Astrocyte of the spinal cord (primary cell): ENCODE data around the gene DLX4.

Experiments used
- DNase-seq: peaks from one replicate; pipeline ENCODE4 v3.0.0; 2011; ENCODE audit warnings: low read depth, low spot score
- H3K4me3 ChIP-seq: 2 replicates; pipeline ENCODE4 v1.5.1; 2011; ENCODE audit warnings: low read depth, mild to moderate bottlenecking, low read length, moderate library complexity
- in situ Hi-C: cut with HindIII; loops from 2 replicates; pipeline ENCODE4 v1.10.0; 2017; ENCODE audit warnings: low sequenced_read_pairs
- TF ChIP-seq, protein P1 (sequence below): IDR thresholded peaks from 2 replicates; pipeline ENCODE4 v1.5.1; 2012; ENCODE audit warnings: low read depth, mild to moderate bottlenecking, low read length, inconsistent platforms

Gene DLX4

DNA sequence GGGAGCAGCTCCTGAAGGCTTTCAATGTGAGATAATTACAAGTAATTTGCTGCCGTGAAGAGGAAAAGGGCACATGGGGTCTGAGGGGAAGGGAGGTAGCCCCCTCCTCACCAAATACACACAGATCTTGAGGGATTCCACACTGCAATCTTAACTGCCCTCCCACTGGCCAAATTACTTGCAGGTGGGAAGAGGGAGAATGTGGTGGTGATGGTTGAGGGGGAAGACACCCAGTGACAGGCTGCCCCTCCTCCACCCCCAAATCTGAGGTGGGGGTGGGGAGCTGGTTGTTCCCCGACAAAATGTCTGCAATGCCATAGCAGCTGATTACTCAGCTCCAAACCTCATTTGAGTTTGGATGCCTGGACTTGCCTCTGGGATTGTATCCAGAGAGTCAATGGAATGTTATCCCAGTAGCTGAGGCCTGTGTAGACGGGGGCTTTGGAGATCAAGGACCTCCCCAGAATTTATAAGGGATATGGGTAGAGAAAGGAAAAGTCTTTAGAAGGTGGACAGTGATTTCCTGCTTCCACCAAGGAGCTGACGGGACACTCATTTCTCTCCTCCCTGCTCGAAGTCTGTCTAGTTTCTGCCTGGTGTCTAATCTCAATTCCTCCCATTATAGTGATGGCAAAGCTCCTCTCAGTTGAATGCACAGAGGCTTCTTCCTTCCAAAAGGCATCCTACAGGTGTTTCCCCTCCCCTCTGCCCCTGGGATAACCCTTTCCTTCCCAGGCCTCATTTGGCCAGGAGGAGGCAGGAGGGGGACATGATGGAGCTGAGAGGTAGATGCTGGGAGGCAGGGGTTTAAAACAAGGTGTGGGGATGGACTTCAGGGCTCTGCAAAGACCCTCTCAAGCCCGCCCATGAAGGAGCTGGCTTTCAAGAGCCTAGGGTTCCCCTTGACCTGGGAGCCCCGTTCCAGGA is 8.7 kb downstream of the DLX4 start:
- in situ Hi-C loops: no loop called here
- TF ChIP-seq, protein P1, sequence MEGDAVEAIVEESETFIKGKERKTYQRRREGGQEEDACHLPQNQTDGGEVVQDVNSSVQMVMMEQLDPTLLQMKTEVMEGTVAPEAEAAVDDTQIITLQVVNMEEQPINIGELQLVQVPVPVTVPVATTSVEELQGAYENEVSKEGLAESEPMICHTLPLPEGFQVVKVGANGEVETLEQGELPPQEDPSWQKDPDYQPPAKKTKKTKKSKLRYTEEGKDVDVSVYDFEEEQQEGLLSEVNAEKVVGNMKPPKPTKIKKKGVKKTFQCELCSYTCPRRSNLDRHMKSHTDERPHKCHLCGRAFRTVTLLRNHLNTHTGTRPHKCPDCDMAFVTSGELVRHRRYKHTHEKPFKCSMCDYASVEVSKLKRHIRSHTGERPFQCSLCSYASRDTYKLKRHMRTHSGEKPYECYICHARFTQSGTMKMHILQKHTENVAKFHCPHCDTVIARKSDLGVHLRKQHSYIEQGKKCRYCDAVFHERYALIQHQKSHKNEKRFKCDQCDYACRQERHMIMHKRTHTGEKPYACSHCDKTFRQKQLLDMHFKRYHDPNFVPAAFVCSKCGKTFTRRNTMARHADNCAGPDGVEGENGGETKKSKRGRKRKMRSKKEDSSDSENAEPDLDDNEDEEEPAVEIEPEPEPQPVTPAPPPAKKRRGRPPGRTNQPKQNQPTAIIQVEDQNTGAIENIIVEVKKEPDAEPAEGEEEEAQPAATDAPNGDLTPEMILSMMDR: no peak
- no peak overlapping the region for H3K4me3 ChIP-seq
- DNase-seq: no peak

DNA sequence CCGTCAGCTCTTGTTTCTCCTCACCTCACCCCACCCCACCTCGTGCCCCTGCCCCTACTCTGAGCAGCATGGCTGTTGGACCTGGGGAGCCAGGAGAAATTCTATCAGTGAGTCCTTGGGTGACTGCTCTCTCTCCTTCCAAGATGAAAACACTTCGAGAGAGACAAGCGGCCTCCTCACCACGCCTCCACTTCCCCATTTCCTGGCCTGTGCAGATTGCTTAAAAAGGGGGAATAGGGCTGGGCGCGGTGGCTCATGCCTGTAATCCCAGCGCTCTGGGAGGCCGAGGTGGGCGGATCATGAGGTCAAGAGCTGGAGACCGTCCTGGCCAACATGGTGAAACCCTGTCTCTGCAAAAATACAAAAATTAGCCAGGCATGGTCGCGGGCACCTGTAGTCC is 9.5 kb downstream of the DLX4 start:
- no peak overlapping the region for H3K4me3 ChIP-seq
- in situ Hi-C loops: no loop called here
- no peak for DNase-seq
- TF ChIP-seq, protein P1: no peak

DNA sequence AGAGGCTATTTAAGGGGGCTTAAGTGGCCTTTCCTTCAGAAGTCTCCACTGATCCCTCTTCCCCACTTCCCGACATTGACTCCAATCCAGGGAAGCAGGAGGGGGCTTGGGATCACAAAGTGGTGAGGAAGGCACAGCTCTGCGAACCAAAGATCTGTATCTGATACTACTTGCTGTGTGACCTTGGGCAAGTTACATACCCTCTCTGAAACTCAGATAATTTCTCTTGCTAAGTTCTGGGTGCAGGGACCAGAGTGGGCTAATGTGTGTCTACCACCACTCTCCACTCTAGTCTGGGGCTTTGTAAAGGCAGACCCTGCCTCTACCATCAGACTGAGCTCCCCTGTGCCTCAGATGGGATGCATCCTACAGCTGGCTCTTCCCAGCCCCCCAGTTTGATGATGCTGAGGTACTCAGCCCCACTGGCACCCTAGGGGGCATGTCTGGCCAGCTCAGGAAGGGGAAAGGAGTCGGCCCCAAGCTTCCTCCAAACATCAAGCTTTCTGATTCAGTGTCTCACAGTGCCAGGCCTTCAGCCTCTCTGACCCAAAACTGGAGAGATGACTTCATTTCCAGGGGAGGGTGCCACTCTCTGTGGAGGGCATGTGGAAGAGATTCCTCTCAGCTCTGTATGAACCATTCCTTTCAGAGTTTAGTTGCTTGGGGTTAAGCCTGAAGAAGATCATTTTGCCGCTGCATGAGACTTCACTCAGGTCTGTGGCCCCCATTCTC is 10.9 kb downstream of the DLX4 start:
- DNase-seq: no peak
- H3K4me3 ChIP-seq: no peak overlapping the region
- in situ Hi-C loops: no loop called here
- TF ChIP-seq, protein P1: no peak

DNA sequence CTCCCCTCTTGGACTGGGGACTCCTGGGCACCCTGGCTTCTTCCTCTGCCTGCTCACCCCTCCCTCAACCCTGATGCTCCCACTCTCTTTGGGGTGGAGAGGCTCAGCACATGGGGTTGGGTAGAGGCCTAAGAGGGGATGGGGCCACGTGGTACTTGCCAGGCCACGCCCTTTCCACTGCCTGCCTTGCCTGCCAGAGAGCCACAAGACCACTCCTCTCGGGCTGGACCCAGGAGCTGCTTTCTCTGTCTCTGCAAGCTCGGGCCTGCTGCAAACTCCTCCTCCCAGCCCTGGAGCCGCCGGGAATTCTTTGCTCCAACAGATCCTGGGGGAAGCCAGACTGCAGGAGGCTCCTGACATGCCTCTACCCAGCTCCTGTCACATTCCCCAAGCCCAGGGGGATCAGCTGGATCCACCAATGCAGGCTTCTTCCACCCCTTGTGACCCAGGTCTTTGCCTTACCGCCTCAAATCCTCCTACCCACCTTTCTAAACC is 11.8 kb downstream of the DLX4 start:
- DNase-seq: no peak
- TF ChIP-seq, protein P1: no peak
- H3K4me3 ChIP-seq: no peak overlapping the region
- in situ Hi-C loops: no loop called here

DNA sequence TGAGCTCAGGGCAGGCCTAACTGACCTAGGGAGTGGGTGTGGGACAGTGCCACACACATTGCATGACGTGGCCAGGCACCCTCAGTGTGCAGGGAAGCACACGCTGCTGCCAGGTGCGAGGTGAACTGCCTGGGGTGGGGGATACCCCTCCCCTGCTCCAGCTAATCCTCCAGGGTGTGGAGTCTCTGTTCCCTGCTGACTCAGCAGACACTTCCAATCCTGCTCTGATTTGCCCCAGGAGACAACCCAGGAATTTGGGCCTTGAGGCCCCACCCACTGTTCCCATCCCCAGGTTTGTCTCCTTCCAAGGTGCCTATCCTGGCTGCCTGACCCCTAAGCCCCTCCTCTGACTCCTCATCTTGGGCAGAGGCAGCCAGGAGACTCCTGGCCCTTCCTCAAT is 15.3 kb downstream of the DLX4 start:
- TF ChIP-seq, protein P1: no peak
- DNase-seq: no peak
- in situ Hi-C loops: no loop called here
- H3K4me3 ChIP-seq: no peak overlapping the region

DNA sequence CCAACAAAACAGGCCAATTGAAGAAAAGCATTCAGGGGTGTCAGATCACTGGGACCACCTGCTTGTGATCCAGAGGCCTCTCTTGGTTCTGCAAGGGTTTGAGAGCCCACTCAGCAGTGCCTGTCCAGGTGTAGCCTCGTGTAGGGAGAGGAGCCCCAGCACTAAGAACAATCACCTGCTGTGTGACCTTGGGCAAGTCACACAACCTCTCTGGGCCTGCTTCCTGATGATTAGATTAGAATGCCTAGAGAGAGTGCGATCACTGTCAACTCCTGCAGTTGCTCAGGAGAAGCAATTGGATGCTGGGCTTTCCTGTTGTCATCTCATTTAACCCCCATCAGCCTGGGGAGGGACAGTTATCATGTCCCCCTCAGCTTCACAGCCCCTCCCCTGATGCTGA is 15.8 kb downstream of the DLX4 start:
- no peak overlapping the region for H3K4me3 ChIP-seq
- TF ChIP-seq, protein P1: no peak
- DNase-seq: no peak
- in situ Hi-C loops: no loop called here
